Hepatocyte (in vitro differentiated cells): Measurements from ENCODE around the gene OR13C5. TPM values are rescaled to one million over a fixed set of nuclear protein-coding genes. Genes with fewer than 3 reads are reported as not detected.
"Not testable (repeated sequence)": the region's sequence is repeated elsewhere in the genome, so short reads cannot be mapped to it uniquely, and the experiment has no call there.

Source experiments
- DNase-seq: peaks from one replicate; pipeline ENCODE4 v3.0.0-alpha.2; 2016; ENCODE audit warnings: low spot score
- H2AFZ ChIP-seq: fragments of 200-600 bp; sonication (generic); 2 replicates; pipeline ENCODE4 v1.6.0; 2016; ENCODE audit warnings: antibody characterized with exemption, mild to moderate bottlenecking
- H3K27ac ChIP-seq: fragments of 200-600 bp; sonication (generic); 2 replicates; pipeline ENCODE4 v1.5.1; 2016; ENCODE audit warnings: mild to moderate bottlenecking
- H3K27me3 ChIP-seq: fragments of 200-600 bp; sonication (generic); 2 replicates; pipeline ENCODE4 v1.6.1; 2016
- H3K36me3 ChIP-seq: fragments of 200-600 bp; sonication (generic); replicated peaks from 2 replicates; pipeline ENCODE4 v1.5.1; 2016; ENCODE audit warnings: low read depth; ENCODE audit not compliant: insufficient read depth
- H3K4me1 ChIP-seq: fragments of 200-600 bp; sonication (generic); 2 replicates; pipeline ENCODE4 v1.5.1; 2016; ENCODE audit warnings: mild to moderate bottlenecking, moderate library complexity; ENCODE audit not compliant: insufficient read depth
- H3K4me2 ChIP-seq: fragments of 200-600 bp; sonication (generic); 2 replicates; pipeline ENCODE4 v1.6.0; 2016
- H3K4me3 ChIP-seq: fragments of 200-600 bp; sonication (generic); 2 replicates; pipeline ENCODE4 v1.5.1; 2016; ENCODE audit warnings: mild to moderate bottlenecking
- H3K79me2 ChIP-seq: fragments of 200-600 bp; sonication (generic); 2 replicates; pipeline ENCODE4 v1.6.0; 2017; ENCODE audit warnings: mild to moderate bottlenecking
- H3K9me2 ChIP-seq: fragments of 200-600 bp; sonication (generic); replicated peaks from 2 replicates; pipeline ENCODE4 v1.6.0; 2017; ENCODE audit warnings: mild to moderate bottlenecking; ENCODE audit not compliant: insufficient read depth
- H3K9me3 ChIP-seq: fragments of 200-600 bp; sonication (generic); 2 replicates; pipeline ENCODE4 v1.5.1; 2016; ENCODE audit warnings: low read depth, mild to moderate bottlenecking
- H4K20me1 ChIP-seq: fragments of 200-600 bp; sonication (generic); 2 replicates; pipeline ENCODE4 v1.6.0; 2016; ENCODE audit warnings: mild to moderate bottlenecking; ENCODE audit not compliant: insufficient read depth, poor library complexity, severe bottlenecking
- CTCF ChIP-seq: fragments of 200-600 bp; sonication (generic); IDR thresholded peaks from 2 replicates; pipeline ENCODE4 v1.5.1; 2016; ENCODE audit warnings: antibody characterized with exemption, mild to moderate bottlenecking; ENCODE audit not compliant: poor library complexity
- EZH2 ChIP-seq: fragments of 200-600 bp; sonication (generic); IDR thresholded peaks from 2 replicates; pipeline ENCODE4 v1.6.1; 2016; ENCODE audit warnings: antibody characterized with exemption, mild to moderate bottlenecking, borderline replicate concordance
- EZH2phosphoT487 ChIP-seq: fragments of 200-600 bp; sonication (generic); IDR thresholded peaks from one replicate; pipeline ENCODE4 v1.6.1; 2018; ENCODE audit warnings: antibody characterized with exemption, mild to moderate bottlenecking, low read depth, moderate library complexity; ENCODE audit not compliant: unreplicated experiment, severe bottlenecking
- WGBS: methylation state at CpG from one replicate; pipeline ENCODE4 v1.1.6; 2016; ENCODE audit warnings: low lambda C conversion rate; ENCODE audit errors: missing lambda C conversion rate; 5-methylcytosine and 5-hydroxymethylcytosine counted together
- polyA plus RNA-seq: library from polyadenylated mRNA; unstranded; fragments of >200 nt; fragmentation: Nextera tagmentation; extraction: Ambion mirVana; gene quantifications from 2 replicates; pipeline ENCODE4 v1.2.1, GENCODE V29; 2016
- total RNA-seq: library from RNA; depleted of rRNA; stranded (reverse); fragments of >200 nt; gene quantifications from 2 replicates; pipeline ENCODE4 v1.2.3, GENCODE V29; 2014

The OR13C5 gene
- total and polyA plus RNA-seq, 2 experiments from 2014 or later: not detected

DNA sequence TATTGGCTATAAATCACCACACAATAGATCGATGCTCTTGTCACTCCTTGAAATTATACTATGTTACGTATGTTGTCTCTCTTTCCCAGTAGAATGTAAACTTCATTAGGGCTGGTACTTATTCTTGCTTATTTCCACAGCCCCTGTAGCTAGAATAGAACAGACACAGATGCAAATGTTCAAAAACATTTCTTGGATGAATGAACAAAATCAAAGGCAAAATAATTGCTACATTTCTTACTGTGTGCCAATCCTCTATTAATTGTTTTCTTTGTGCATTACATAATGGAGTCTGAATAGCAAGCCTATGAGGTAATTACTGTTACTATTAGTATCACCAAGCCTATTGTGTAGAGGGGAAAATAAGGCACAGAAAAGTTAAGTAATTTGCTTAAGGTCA, 6.9 kb upstream of the OR13C5 start:
- Histone ChIP-seq H3K36me3 (no peaks in the 10 kb centered on the region), H2AFZ (no peak overlapping the region), H3K79me2 (no peaks in the 10 kb centered on the region), H3K27ac (no peak overlapping the region), H3K4me3 (no peak overlapping the region), H3K9me2 (no peaks in the 10 kb centered on the region), H3K9me3 (no peaks in the 10 kb centered on the region), H3K27me3 (no peaks in the 10 kb centered on the region), H3K4me2 (no peak overlapping the region), H3K4me1 (no peaks in the 10 kb centered on the region), H4K20me1 (no peaks in the 10 kb centered on the region)
- no peak for TF ChIP-seq EZH2
- no peak for TF ChIP-seq CTCF
- no peak for TF ChIP-seq EZH2phosphoT487
- no peak for DNase-seq
- WGBS: 74% methylated on average over 2 of the region's 2 CpGs

- H3K27me3 ChIP-seq, H3K79me2 ChIP-seq, H3K27ac ChIP-seq, H4K20me1 ChIP-seq, H3K9me2 ChIP-seq, DNase-seq, H3K9me3 ChIP-seq, H3K4me1 ChIP-seq, H3K36me3 ChIP-seq, H3K4me3 ChIP-seq, H2AFZ ChIP-seq, H3K4me2 ChIP-seq: not testable (repeated sequence)
- WGBS: 77% methylated on average over 1 of the region's 1 CpG
These were observed 6.3 kb upstream of the OR13C5 start, which contains the start of gene OR13C2 for GRCh38 chr9:104605527-104605926. Gene OR13C2, minus strand, starts transcription at chr9:104605627. Its CDS starts 0 bp downstream, at chr9:104605627.

DNA sequence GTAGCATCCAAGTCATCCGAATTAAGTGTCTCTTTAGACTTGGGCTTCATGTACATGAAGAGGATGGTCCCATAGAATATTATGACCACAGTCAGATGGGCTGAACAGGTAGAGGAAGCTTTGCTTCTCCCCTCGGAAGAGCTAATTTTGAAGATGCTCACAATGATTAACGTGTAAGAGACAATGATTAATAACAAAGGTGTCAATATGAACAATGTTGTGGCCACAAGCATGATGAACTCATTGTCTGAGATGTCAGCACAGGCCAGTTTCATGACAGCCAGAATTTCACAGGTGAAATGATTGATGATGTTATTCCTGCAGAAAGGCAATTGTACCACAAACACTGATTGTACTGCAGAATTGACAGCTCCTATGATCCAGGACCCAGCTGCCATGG, 5.6 kb upstream of the OR13C5 start:
- H2AFZ ChIP-seq: no peak overlapping the region
- H3K4me1 ChIP-seq: no peaks in the 10 kb centered on the region
- WGBS: 82% methylated on average over 3 of the region's 3 CpGs
- H3K4me3 ChIP-seq: no peak overlapping the region
- no peaks in the 10 kb centered on the region for H4K20me1 ChIP-seq
- no peaks in the 10 kb centered on the region for H3K9me3 ChIP-seq
- DNase-seq: no peak
- H3K36me3 ChIP-seq: no peaks in the 10 kb centered on the region
- no peak for TF ChIP-seq EZH2phosphoT487
- TF ChIP-seq CTCF: no peak
- no peak for TF ChIP-seq EZH2
- H3K4me2 ChIP-seq: no peak overlapping the region
- no peaks in the 10 kb centered on the region for H3K27me3 ChIP-seq
- no peaks in the 10 kb centered on the region for H3K9me2 ChIP-seq
- no peak overlapping the region for H3K27ac ChIP-seq
- H3K79me2 ChIP-seq: no peaks in the 10 kb centered on the region

DNA sequence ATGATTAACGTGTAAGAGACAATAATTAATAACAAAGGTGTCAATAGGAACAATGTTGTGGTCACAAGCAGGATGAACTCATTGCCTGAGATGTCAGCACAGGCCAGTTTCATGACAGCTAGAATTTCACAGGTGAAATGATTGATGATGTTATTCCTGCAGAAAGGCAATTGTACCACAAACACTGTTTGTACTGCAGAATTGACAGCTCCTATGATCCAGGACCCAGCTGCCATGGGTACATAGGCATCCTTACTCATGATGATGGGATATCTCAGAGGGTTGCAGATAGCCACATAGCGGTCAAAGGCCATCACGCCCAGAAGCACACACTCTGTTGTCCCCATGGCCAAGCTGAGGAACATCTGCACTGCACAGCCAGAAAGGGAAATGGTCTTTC, 464 bp downstream of the OR13C5 start:
- not testable (repeated sequence) for H3K9me2 ChIP-seq, H3K9me3 ChIP-seq, H3K79me2 ChIP-seq, H3K27me3 ChIP-seq, H4K20me1 ChIP-seq, DNase-seq, H3K4me1 ChIP-seq, H3K4me3 ChIP-seq, H3K4me2 ChIP-seq, H3K27ac ChIP-seq, H3K36me3 ChIP-seq, H2AFZ ChIP-seq
- 83% methylated on average over 3 of the region's 3 CpGs for WGBS

DNA sequence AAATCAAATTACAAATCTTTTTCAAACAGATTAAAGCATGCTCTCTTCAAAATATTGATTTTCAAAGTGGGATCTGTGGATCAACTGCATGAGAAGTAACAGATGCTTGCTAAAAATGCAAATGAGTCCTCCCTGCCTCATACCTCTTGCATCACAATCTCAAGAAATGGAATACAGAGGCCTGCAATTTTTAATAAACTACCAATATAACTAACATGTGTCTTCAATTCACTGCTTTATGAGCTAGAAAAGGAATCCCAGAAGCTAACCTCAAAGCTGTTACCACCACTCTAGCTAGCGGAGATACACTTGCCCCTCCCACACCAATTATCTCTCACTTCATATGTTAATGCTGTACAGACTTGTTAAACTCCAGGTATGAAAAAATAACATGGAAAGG, 9.6 kb downstream of the OR13C5 start:
- H3K27ac ChIP-seq: no peak overlapping the region

More for the DNA sequence above, 9.6 kb downstream of the OR13C5 start:
- Histone ChIP-seq H3K4me3 (no peak overlapping the region), H3K4me1 (no peaks in the 10 kb centered on the region), H2AFZ (no peak overlapping the region), H3K9me2 (no peaks in the 10 kb centered on the region), H3K36me3 (no peaks in the 10 kb centered on the region), H4K20me1 (no peaks in the 10 kb centered on the region), H3K4me2 (no peak overlapping the region), H3K9me3 (no peaks in the 10 kb centered on the region), H3K27me3 (no peaks in the 10 kb centered on the region), H3K79me2 (no peaks in the 10 kb centered on the region)
- no peak for DNase-seq
- WGBS: 62% methylated on average over 1 of the region's 1 CpG
- TF ChIP-seq CTCF (no peak), EZH2phosphoT487 (no peak), EZH2 (no peak)
